ENCODE data around the gene C10orf62.

Gene C10orf62

GRCh38 chr10:97564776-97565175, 24.7 kb upstream of the C10orf62 start:
- no peak overlapping the region for H3K27ac ChIP-seq
- no peak for TF ChIP-seq CTCF (IDR thresholded peaks at IDR 0.05)
- H3K4me3 ChIP-seq (ENCODE audit: low read depth in 1 of 2, low read length in 1 of 2), result no peak overlapping the region
- H3K36me3 ChIP-seq, result peaks cover 23% of the 10 kb centered on the region
- no peaks in the 10 kb centered on the region for H3K9me3 ChIP-seq
- no peaks in the 10 kb centered on the region for H3K27me3 ChIP-seq
- H3K4me1 ChIP-seq (ENCODE audit: control insufficient read depth in 1 of 2, insufficient read depth in 1 of 2, low read depth in 1 of 2, low read length in 1 of 2), result peaks cover 0 to 5% of the 10 kb centered on the region in 2 experiments

GRCh38 chr10:97566336-97566996, 23.1 kb upstream of the C10orf62 start:
- H3K27me3 ChIP-seq, result no peaks in the 10 kb centered on the region
- TF ChIP-seq CTCF (IDR thresholded peaks at IDR 0.05), result no peak
- H3K27ac ChIP-seq, result no peak overlapping the region
- peaks cover 0 to 5% of the 10 kb centered on the region in 2 experiments for H3K4me1 ChIP-seq (ENCODE audit: control insufficient read depth in 1 of 2, insufficient read depth in 1 of 2, low read depth in 1 of 2, low read length in 1 of 2)
- no peak overlapping the region for H3K4me3 ChIP-seq (ENCODE audit: low read depth in 1 of 2, low read length in 1 of 2)
- H3K9me3 ChIP-seq, result no peaks in the 10 kb centered on the region
- H3K36me3 ChIP-seq, result peaks cover 40% of the 10 kb centered on the region

GRCh38 chr10:97567891-97568290, 21.6 kb upstream of the C10orf62 start:
- Histone ChIP-seq H3K9me3 (no peaks in the 10 kb centered on the region), H3K27ac (no peak overlapping the region), H3K36me3 (peaks cover 52% of the 10 kb centered on the region), H3K4me1 (ENCODE audit: control insufficient read depth in 1 of 2, insufficient read depth in 1 of 2, low read depth in 1 of 2, low read length in 1 of 2) (no peaks in the 10 kb centered on the region), H3K27me3 (no peaks in the 10 kb centered on the region), H3K4me3 (ENCODE audit: low read depth in 1 of 2, low read length in 1 of 2) (no peak overlapping the region)
- no peak for TF ChIP-seq CTCF (IDR thresholded peaks at IDR 0.05)

GRCh38 chr10:97570146-97570788, 19.3 kb upstream of the C10orf62 start:
- H3K4me1 ChIP-seq (ENCODE audit: control insufficient read depth in 1 of 2, insufficient read depth in 1 of 2, low read depth in 1 of 2, low read length in 1 of 2), result no peaks in the 10 kb centered on the region
- peaks cover 52% of the 10 kb centered on the region for H3K36me3 ChIP-seq
- no peaks in the 10 kb centered on the region for H3K9me3 ChIP-seq
- TF ChIP-seq CTCF (IDR thresholded peaks at IDR 0.05), result no peak
- no peak overlapping the region for H3K27ac ChIP-seq
- H3K27me3 ChIP-seq, result no peaks in the 10 kb centered on the region
- H3K4me3 ChIP-seq (ENCODE audit: low read depth in 1 of 2, low read length in 1 of 2), result no peak overlapping the region

GRCh38 chr10:97570789-97571471, 18.6 kb upstream of the C10orf62 start:
- Histone ChIP-seq H3K4me1 (ENCODE audit: control insufficient read depth in 1 of 2, insufficient read depth in 1 of 2, low read depth in 1 of 2, low read length in 1 of 2) (no peaks in the 10 kb centered on the region), H3K27me3 (no peaks in the 10 kb centered on the region), H3K27ac (no peak overlapping the region)

More at GRCh38 chr10:97570789-97571471, 18.6 kb upstream of the C10orf62 start:
- no peak for TF ChIP-seq CTCF (IDR thresholded peaks at IDR 0.05)
- H3K36me3 ChIP-seq, result peaks cover 52% of the 10 kb centered on the region
- H3K4me3 ChIP-seq (ENCODE audit: low read depth in 1 of 2, low read length in 1 of 2), result no peak overlapping the region
- H3K9me3 ChIP-seq, result no peaks in the 10 kb centered on the region

Measured in neutrophil (primary cell).